ENCODE measurements around the gene C11orf21. TPM values are rescaled to one million over a fixed set of nuclear protein-coding genes. Genes with fewer than 3 reads are reported as not detected.

Gene C11orf21
- total RNA-seq, 2 experiments from 2014 or later, result 0.47 to 2.5 TPM

DNA sequence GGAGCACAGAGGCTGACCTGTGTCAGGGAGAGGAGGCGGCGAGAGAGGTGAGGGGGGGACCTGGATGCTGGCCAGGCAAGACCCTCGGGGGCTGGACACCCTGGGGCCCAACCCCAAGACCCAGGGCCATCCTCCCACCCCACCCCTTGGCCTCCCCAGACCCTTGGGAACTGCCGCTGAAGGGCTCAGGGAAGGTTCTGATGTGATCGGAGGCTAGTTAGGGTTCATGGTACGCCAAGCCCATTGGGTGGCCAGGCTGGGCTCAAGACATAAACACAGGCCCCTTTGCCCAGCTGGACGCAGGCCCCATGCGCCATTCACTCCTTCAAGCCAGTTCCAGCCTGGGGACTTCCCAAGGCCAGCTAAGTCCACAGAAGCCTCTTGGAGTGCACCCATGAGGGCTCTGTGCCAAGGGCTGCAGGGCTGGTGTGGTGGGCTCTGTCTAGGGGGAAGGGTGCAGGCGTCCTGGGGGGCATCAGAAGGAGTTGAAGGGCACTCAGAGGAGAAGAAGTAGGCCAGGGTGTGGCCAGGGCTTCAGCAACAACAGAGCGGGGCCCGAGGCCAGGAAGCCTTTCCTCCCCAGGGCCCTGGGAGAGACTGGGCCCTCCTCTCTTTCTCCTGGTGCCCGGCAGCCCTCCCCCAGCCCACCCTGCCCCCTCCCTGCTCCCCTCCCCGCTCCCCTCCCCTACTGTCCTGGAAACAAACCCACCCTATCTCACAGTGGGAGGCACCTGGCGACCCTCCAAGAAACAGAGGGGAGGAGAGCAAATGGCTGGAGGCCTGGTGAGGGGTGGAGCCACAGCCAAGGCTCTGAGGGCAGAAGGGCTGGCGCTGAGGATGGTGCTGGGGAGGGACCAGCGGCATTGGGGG lies 13.0 kb upstream of the C11orf21 start:
- Histone ChIP-seq H3K4me2 (ENCODE audit: low read length) (no peak overlapping the region), H3K9me3 (ENCODE audit: low read length) (no peaks in the 10 kb centered on the region), H3K9me2 (ENCODE audit: insufficient read depth, low read length) (no peaks in the 10 kb centered on the region), H2AFZ (ENCODE audit: low read length) (no peak overlapping the region), H3K4me3 (ENCODE audit: low read depth, low read length, poor library complexity, severe bottlenecking) (no peak overlapping the region), H3K36me3 (ENCODE audit: insufficient read depth, low read length) (no peaks in the 10 kb centered on the region), H3K27ac (ENCODE audit: low read depth, low read length, poor library complexity, severe bottlenecking) (no peak overlapping the region), H3K4me1 (ENCODE audit: insufficient read depth, low read length, poor library complexity, severe bottlenecking) (no peaks in the 10 kb centered on the region), H4K20me1 (ENCODE audit: insufficient read depth, low read length) (no peaks in the 10 kb centered on the region), H3K79me2 (ENCODE audit: insufficient read depth, low read depth, low read length) (no peaks in the 10 kb centered on the region)
- BruUV-seq (replicated peaks), result no TSS peak
- DNase-seq (ENCODE audit: low spot score), result no peak
- TF ChIP-seq, protein P1, sequence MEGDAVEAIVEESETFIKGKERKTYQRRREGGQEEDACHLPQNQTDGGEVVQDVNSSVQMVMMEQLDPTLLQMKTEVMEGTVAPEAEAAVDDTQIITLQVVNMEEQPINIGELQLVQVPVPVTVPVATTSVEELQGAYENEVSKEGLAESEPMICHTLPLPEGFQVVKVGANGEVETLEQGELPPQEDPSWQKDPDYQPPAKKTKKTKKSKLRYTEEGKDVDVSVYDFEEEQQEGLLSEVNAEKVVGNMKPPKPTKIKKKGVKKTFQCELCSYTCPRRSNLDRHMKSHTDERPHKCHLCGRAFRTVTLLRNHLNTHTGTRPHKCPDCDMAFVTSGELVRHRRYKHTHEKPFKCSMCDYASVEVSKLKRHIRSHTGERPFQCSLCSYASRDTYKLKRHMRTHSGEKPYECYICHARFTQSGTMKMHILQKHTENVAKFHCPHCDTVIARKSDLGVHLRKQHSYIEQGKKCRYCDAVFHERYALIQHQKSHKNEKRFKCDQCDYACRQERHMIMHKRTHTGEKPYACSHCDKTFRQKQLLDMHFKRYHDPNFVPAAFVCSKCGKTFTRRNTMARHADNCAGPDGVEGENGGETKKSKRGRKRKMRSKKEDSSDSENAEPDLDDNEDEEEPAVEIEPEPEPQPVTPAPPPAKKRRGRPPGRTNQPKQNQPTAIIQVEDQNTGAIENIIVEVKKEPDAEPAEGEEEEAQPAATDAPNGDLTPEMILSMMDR (conservative IDR thresholded peaks at IDR 0.05; ENCODE audit: low read length), result no peak
- ChIA-PET POLR2A (interaction anchor here (0.7 kb wide), 1 partner anchor 49 kb away, joined by 8 read pairs; no protein-coding TSS in a partner anchor), CTCF (ENCODE audit: unreplicated experiment) (interaction anchor here (0.6 kb wide), 1 partner anchor 76 kb away, joined by 3 read pairs; no protein-coding TSS in a partner anchor)
- intact Hi-C loops (cut with micrococcal nuclease; ENCODE audit: unreplicated experiment), result no loop called here

DNA sequence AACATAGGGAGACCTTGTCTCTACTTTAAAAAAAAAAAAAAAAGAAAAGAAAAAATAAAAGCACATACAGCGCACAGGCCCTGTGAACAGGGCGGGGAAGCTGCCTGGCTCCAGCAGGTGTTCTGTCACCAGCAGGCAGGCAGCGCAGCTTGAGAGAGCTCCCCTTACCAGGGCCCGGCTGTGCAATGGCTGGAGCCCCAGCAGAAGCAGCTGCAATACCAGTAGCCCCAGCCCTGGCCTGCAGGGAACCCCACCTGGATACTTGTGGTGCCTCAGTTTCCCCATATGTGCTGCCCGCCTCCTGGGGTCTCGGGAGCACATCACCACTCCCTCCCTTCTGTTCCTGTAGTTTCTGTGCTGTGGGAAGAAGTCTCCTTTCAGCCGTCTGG lies 12.4 kb upstream of the C11orf21 start:
- H3K4me1 ChIP-seq (ENCODE audit: insufficient read depth, low read length, poor library complexity, severe bottlenecking), result no peaks in the 10 kb centered on the region
- H2AFZ ChIP-seq (ENCODE audit: low read length), result no peak overlapping the region
- CTCF ChIA-PET (ENCODE audit: unreplicated experiment), result no interaction called here
- no peaks in the 10 kb centered on the region for H4K20me1 ChIP-seq (ENCODE audit: insufficient read depth, low read length)
- no peaks in the 10 kb centered on the region for H3K36me3 ChIP-seq (ENCODE audit: insufficient read depth, low read length)
- no peak overlapping the region for H3K27ac ChIP-seq (ENCODE audit: low read depth, low read length, poor library complexity, severe bottlenecking)
- POLR2A ChIA-PET, result interaction anchor here (0.7 kb wide), 1 partner anchor 50 kb away, joined by 8 read pairs; no protein-coding TSS in a partner anchor
- DNase-seq (ENCODE audit: low spot score), result no peak
- no peak overlapping the region for H3K4me2 ChIP-seq (ENCODE audit: low read length)
- no peaks in the 10 kb centered on the region for H3K9me3 ChIP-seq (ENCODE audit: low read length)
- intact Hi-C loops (cut with micrococcal nuclease; ENCODE audit: unreplicated experiment), result no loop called here
- BruUV-seq (replicated peaks), result no TSS peak
- H3K9me2 ChIP-seq (ENCODE audit: insufficient read depth, low read length), result no peaks in the 10 kb centered on the region
- no peaks in the 10 kb centered on the region for H3K79me2 ChIP-seq (ENCODE audit: insufficient read depth, low read depth, low read length)
- no peak overlapping the region for H3K4me3 ChIP-seq (ENCODE audit: low read depth, low read length, poor library complexity, severe bottlenecking)
- TF ChIP-seq, protein P1 (conservative IDR thresholded peaks at IDR 0.05; ENCODE audit: low read length), result no peak
- TF ChIP-seq EZH2phosphoT487 (IDR thresholded peaks at IDR 0.05; ENCODE audit: borderline replicate concordance, low read depth, low read length), result no peak

Measured in OCI-LY7 (cell line).